ENCODE data around the gene AIFM2.

DNA sequence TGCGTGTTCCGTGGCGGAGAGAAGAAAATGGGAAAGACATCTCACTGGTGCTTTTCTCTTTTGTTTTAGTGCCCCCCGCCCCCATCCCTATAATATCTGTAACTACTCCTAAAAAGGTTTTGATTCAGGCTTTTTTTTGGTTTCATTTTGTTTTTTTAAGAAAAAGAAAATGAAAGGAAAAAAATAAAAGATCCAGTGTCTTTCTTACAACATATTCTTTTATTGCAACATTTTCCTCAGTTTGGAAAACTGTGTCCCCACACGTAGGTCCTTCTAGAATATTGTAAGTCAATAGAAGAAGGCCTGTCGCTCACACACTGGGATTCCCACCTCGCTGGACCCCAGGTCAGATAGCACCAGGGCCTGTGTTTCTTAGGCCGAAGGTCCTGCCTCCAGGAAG lies 20.6 kb downstream of the AIFM2 start:
- TF ChIP-seq, protein P1, sequence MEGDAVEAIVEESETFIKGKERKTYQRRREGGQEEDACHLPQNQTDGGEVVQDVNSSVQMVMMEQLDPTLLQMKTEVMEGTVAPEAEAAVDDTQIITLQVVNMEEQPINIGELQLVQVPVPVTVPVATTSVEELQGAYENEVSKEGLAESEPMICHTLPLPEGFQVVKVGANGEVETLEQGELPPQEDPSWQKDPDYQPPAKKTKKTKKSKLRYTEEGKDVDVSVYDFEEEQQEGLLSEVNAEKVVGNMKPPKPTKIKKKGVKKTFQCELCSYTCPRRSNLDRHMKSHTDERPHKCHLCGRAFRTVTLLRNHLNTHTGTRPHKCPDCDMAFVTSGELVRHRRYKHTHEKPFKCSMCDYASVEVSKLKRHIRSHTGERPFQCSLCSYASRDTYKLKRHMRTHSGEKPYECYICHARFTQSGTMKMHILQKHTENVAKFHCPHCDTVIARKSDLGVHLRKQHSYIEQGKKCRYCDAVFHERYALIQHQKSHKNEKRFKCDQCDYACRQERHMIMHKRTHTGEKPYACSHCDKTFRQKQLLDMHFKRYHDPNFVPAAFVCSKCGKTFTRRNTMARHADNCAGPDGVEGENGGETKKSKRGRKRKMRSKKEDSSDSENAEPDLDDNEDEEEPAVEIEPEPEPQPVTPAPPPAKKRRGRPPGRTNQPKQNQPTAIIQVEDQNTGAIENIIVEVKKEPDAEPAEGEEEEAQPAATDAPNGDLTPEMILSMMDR (IDR thresholded peaks at IDR 0.05): no peak
- no peak for TF ChIP-seq POLR2A (IDR thresholded peaks at IDR 0.05)

All from heart left ventricle (tissue), 13 donors.